SIG-M5 (cell line): Measurements from ENCODE around the gene ALDH3B2.
A peak's percentile ranks its signal among the peaks of the same experiment; 100 is the strongest.
"Not testable (repeated sequence)": the region's sequence is repeated elsewhere in the genome, so short reads cannot be mapped to it uniquely, and the experiment has no call there.

Experiments used
- DNase-seq: peaks from one replicate; lab custom pipeline; 2025; lab: John Stamatoyannopoulos, UW

The ALDH3B2 gene

DNA sequence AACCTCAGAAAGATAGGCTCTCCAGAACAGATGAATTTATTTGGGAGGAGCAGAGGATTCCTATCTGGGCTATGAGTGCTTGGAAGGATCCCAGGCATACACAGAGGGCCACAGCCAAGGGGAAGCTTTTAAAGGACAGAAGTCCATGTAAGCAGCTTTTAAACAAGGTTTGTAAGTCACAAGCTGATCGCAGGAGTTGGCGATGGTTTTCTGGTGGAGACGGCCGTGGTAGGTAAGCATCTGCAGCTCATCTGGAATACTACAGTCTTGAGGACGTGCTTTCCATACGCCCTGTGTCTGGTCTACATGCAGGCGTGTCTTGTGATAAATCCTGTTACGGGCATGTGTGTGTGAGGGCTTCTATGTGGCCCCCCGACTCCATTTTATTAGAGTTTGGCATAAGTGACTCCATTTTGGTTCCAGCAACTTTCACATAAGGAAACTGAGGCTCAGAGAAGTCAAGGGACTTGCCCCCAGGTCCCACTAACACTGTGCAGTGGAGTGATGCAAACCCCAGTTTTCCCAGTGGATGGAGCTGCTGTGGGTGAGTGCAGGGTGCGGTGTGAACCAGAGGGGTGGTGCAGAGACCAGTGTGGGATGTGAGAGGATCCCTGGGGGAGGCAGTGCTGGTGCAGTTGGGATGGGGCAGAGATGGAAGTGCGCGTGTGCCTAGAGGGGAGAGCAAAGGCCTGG lies 12.1 kb downstream of the ALDH3B2 start:
- no peak for DNase-seq

DNA sequence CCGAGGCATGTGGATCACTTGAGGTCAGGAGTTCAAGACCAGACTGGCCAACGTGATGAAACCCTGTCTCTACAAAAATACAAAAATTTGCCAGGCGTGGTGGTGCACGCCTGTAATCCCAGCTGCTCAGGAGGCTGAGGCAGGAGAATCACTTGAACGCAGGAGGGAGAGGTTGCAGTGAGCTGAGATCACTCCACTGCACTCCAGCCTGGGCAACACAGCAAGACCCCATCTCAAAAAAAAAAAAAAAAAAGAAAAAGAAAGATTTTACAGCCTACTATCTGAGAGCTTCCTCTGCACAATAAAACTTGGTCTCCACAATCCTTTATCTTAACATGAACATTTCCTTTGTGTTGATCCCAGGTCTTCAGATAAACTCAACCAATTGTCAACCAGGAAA lies 13.7 kb downstream of the ALDH3B2 start:
- not testable (repeated sequence) for DNase-seq

DNA sequence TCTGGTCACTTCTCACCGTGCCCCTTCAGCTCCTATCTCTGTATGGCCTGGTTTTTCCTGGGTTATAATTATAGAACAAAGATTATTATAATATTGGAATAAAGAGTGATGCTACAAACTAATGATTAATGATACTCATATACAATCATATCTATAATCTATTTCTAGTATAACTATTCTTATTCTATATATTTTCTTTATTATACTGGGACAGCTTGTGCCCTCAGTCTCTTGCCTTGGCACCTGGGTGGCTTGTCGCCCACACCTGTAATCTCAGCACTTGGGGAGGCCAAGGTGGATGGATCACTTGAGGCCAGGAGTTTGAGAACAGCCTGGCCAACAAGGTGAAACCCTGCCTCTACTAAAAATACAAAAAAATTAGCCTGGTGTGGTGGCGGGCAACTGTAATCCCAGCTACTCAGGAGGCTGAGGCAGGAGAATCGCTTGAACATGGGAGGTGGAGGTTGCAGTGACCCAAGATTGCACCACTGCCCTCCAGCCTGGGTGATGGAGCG lies 14.7 kb downstream of the ALDH3B2 start:
- DNase-seq = not testable (repeated sequence)

DNA sequence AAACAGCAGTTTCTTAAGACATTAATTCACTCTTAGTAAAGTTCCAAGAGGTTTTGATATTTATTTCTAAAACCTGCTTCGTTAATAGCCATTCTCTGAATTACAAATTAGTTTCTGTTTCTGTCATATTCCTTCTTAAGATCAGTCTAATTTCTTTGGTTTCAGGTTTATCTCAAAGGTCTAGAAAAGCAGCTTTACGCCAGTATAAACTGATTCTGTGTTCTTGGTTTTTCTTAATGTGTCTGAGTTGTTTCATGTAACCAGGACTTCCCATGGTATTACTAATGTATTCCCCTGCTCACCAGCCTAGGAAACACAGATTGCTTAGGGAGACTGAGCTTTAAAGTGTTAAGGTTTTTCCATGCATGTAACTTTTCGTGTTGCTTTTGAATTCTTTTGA lies 17.1 kb downstream of the ALDH3B2 start:
- DNase-seq = no peak

DNA sequence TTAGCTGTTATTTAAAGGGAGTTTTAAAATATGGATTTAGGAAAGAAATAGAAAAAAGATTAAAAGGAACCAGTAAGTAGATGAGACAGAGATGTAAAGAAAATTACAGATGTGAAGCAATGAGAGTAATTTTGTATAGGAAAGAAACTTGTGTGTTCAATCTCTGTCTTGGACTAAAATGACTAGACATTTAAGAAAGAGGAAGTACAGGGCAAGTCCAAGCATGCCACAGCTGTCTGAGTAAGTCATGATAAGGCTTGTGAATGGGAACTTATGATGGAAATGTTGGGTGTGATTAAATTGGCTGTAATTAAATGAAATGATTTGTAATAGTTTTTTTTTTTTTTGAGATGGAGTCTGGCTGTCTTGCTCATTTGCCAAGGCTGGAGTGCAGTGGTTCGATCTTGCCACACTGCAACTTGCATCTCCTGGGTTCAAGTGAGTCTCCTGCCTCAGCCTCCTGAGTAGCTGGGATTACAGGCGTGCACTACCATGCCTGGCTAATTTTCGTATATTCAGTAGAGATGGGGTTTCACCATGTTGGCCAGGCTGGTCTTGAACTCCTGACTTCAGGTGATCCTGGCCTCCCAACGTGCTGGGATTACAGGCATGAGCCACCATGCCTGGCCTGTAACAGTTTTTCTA lies 18.0 kb downstream of the ALDH3B2 start:
- no peak for DNase-seq

DNA sequence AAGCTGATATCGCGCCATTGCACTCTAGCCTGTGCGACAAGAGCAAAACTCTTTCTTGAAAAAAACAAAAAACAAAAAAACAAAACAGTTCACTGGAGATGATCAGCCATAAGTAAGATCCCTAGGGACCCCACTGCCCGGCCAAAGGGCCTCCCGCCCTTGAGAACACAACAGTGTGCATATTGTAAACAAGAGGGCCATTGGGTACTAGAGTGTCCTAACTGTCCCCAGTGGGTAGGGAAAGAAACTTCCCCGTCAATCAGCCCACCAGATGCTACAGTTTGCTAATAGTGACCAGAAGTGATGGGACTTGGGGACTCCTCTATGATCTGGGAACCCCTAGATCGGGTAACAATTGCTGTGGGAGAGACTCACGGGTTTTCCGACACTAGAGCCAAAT lies 20.2 kb downstream of the ALDH3B2 start:
- DNase-seq = no peak

DNA sequence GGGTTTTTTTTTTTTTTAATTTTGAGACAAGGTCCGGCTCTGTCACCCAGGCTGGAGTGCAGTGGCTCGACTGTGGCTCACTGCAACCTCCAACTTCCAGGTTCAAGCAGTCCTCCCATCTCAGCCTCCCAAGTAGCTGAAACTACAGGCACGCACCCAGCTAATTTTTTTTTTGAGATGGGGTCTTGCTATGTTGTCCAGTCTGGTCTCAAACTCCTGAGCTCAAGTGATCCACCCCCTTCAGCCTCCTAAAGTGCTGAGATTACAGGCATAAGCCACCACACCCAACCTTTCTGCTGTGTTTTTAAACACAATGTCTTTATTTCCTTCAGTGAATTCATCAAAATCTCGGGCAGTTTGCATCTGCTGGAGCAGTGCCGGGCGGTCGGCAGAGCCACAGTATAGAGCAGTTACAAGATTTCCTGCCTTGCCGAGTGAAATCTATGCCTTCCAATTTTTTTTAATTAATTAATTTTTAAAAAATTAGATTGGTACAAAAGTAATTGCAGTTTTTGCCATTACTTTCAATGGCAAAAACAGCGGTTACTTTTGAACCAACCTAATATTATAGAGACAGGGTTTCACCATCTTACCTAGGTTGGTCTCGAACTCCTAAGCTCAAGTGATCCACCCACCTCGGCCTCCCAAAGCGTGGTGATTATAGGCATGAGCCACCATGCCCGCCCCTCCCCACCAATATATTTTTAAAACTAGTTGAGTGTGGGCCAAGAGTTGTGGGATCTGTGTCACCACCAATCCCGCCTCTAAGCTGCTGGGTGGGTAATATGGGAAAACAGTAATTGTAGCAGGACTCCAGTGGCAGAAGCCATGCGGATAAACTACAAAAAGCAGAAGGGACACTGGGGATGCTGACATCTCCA lies 21.2 kb downstream of the ALDH3B2 start:
- DNase-seq = no peak

DNA sequence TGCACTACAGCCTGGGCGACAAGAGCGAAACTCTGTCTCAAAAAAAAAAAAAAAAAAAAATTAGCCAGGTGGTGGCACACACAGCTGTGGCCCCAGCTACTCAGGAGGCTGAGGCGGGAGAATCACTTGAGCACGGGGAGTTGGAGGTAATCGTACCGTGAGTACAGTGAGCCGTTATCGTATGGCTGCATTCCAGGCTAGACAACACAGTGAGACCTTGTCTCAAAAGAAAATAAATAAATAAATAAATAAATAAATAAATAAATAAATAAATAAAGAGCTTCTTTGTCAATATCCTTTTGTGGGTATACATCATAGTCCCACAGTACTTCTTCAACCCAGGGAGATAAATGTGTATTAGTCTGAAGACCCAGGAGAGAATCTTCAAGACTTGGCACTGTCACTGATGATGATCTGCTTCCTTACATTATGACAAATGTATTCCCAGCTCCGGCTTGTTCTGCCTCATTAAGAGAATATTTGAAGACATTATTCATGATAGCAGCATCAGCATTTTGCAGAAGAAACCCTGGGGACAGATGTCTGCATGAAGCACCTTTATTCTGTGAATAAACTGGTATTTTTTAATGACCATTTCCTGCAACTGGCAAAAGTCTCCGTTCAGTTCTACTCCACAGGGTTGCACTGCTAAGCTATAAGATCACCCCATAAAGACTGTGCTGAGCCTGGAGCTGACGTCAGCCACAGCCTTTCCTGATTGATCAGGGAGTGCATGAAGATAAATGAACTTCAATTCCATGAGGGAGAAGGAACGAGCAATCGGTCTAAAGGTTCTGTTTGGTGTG lies 22.2 kb downstream of the ALDH3B2 start:
- DNase-seq = no peak

DNA sequence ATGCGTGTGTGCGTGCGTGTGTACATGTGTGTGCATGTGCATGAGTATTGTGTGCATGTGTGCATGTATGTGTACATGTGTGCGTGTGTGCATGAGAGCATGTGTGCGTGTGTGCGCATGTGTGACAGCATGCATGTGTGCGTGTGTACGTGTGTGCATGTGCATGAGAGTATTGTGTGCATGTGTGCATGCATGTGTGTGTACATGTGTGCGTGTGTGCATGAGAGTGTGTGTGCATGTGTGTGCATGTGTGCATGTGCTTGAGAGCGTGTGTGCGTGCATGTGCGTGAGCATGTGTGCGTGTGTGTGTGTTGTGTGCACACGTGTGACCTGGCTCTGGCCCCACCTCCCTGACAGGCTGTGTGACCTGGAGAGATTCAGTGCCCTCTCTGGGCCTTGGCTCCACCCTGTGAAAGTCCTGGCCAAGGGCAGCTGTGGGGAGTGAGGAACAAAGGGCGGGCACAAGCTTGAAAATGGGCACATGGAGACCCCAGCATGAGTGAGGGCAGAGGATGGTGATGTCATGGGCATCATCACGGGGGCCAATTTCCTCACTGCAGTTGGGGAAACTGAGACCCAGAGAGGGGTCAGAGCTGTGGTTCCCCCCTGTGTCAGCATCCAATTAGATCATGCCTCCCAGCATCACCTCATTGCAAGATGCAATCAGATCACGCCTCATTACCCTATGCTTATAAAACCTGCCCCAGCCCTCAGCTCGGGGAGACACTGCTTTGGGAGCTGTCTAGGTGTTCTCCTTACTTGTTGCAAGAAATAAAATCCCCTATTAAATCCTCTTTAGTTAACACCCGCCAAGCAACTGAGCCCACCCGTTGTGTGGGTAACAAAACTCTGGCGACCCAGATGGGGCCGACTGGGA lies 24.6 kb downstream of the ALDH3B2 start:
- no peak for DNase-seq

DNA sequence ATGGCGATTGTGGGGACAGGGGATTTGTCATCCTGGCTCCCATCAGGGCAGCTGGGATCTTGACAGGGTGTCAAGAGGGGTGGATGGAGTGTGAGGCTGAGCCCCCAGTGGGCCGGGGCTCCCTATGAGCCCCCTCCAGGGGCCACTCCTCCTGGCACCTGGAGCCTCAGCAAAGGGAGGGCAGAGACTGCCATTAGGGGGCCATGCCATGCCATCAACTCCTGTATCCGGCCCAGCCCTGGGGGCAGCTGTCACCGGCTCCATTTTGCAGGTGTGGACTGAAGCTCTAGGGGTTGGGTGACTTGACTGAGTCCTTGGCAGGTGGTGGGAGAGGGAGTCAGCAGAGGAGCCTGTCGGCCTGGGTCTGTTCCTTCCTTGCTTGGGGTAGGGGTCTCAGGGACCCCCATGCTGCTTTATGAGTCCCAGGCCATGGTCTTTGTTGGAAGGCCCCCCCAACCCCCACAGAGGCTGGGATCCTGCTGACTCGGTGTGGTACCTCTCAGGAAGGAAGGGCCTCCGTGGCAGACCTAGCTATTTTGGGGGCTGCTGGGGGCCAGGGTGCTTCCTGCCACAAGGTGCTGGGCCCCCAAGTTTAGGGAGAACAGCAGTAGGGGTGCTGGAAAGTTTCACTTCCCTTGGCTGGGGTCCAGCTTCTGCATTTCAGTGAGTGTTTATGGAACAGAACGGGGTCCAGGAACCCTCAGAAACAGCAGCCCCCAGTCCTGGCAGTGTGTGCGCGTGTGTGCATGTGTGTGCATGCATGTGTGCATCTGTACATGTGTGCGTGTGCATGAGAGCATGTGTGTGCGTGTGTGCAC lies 25.4 kb downstream of the ALDH3B2 start:
- DNase-seq = peak; percentile 5

DNA sequence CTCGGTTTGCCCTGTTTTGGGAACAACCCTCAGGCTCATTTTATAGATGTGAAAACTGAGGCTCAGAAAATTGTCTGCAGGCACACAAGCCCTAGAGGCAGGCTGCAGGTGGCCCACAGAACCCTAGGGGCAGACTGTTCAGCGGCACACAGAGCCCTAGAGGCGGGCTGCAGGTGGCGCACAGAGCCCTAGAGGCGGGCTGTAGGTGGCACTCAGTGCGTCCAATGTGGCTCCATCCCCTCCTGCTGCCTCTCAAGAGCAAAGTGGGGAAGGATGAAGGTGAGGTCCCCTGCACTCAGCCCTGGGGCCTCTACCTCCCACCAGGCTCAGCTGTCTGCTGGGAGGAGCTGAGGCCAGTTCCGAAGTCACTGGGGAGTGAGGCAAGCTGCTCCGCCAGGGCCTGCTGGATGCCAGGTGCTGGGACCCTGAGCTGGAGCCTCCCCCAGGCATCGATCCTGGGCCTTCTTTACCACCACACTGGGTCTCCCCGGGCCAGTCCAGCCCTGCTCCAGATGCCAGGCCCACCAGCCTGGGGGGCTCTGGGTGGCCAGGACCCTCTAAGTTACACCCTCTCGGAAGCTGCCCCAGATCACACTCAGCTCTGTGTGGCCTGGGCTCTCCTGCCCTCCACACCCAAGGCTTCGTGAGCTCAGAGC lies 26.2 kb downstream of the ALDH3B2 start:
- DNase-seq = peak; percentile 5

DNA sequence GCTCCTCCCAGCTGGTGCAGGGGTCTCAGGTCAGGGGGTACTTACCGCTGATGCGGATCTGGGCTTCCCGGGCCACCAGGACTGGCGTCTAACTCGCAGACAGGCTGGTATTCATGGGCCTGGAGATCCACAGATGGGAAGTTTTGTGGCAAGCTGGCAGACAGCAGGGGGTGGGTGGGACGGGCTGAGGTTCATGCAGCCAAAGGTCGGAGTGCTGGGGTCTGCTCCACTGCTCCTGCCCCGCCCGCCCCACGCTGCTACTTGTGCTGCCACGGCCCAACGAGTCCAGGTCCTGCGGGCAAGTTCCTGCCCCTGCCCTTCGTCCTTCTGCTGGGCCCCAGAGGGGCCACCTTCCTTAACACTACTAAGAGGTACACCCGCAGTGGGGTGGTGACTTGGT lies 27.0 kb downstream of the ALDH3B2 start:
- DNase-seq = no peak

DNA sequence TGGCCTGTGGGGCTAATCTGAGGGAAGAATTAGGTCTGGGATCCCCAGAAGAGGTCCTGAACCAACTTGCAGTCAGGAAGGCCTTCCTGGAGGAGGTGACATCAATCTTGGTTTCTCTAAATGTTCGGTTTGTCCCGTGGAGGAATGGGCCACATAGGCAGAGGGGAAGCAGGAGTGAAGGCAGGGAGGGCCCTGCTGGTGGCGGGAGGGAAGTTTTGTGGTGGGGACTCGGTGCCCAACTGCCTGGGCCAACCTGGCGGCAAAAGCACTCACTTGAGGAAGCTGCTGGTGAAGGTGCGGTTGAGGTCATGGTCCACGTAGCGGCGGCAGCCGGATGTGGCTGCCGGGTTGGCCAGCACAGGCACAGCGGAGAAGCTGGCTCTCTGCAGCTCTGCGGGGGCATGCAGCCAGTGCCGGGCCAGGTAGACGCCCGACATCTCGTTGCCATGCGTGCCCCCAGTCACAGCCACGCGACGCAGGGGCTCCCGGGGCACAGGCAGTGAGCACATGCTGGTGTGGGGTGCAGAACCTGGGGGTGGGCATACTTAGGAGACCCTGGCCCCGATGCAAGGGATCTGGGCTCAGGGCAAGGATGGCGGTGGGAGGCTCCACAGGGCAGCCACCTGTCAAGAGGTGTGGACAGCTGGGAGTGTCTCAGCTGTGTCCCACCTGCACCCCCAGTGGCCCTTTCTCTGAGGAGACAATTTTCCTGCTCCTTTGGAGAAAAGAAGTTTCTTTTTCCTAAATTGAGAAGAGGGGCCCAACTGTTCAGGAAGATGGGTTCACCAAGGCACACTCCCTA lies 27.7 kb downstream of the ALDH3B2 start:
- DNase-seq = no peak

DNA sequence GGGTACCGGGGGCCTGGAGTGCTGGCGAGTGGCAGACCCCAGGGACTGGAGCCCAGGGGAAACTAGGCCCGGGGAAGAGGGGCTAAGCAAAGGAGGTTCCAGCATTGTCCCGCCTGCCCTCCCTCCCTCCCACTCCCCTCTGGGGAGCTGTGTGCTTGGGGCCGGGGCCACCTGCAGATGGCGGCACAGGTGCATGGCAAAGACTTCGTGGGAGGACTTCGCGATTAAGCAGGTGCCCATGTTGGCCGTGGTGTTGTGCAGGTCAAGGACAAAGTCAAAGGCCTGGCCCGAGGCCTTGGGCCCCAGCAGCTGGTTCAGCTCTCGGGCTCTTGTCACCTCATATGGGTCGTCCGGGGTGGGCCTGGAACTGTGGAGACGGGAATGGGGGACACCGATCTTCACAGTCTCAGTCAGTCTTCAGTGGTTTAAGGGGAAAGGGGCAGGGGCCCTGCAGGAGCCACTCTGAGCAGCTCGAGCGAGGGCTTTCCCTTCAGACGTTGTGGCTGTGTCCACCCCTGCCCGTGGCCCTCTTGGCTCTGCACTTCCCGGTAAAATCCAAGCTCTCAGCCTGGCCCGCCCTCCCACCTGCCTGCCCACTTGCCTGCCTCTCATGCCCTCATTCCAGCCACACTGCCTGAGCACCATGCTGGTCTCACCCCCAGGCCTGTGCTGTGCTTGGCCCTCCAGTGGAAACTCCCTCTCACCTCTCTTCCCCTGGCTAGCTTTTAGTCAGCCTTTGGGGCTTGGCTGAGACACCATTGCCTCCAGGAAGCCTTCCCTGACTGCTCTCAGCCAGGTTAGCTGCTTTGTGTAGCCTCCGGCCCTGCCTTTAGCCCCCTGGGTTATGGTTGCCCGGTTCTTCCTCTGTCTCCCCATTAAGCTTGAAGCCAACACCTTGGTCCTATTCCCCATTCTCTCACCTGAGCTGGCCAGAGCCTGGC lies 28.6 kb downstream of the ALDH3B2 start:
- no peak for DNase-seq

DNA sequence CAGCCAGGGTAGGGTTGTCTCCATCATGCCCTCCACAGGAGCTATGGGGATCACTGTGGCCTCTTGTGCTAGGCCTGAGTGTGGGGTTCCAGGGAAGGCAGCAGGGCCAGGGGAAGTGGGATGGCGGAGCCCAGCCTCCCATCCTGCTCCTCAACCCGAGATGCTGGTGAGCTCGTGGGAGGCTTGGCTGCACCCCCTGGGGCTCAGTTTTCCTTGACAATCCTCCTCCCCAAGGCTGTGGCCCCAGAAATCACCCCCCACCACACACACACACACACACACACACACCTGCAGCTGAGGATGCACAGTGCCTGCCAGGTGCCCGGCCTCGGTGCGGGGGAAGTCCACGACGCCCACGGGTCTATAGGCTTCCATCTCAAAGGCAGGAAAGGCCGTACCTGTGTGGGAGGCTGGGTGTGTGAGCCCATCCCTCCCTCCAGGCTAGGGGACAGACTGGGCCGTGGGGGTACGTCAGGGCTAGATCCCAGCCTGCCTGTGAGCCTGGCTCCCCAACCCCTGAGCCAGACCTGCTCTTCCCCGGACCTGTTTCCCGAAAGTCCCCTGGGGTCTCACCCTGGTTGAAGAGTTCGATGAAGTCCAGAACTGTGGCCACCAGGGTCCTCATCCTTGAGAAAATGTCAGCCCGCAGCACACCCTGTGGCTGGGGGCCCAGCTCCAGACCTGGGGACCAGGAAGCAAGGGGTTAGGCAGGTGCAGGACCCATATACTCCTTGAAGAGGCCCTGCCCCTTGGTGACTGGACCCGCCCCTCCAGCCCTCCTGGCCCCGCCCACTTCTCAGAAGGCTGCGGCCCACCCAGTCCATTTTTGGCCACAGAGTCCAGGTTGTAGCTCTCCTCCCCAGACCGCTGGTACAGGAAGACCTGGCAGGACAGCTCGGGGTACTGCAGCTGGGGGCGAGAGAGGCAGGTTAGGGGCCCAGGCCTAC lies 29.7 kb downstream of the ALDH3B2 start:
- no peak for DNase-seq

DNA sequence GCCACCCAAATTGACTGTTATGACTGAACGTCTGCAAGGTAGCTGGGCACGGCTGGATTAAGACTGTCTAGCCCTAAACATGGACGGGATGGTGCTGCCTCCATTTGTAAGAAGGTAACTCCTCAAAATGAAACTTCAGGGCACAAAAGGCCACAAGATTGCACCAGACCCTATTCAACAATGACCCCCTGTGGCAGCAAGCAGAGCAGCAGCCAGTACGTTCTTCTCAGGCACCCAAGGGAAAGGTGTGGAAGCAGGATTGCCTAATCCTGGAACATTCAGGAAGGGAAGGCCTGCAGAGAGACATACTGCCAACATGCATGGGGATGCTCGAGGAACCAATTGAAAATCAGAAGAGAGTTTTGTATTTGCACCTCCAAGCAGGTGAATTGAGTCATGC lies 30.4 kb downstream of the ALDH3B2 start:
- DNase-seq = no peak
